H9 (cell line): ENCODE measurements around the gene NARS2. TPM values are rescaled to one million over a fixed set of nuclear protein-coding genes. Genes with fewer than 3 reads are reported as not detected.

ENCODE experiments used
- DNase-seq: peaks from one replicate; pipeline ENCODE4 v3.0.0-alpha.2; 2017
- H2AFZ ChIP-seq: one replicate; pipeline ENCODE4 v1.6.1; 2013; ENCODE audit warnings: mild to moderate bottlenecking, low read length, control low read depth, moderate library complexity
- H2AK5ac ChIP-seq: 2 replicates; pipeline ENCODE4 v1.6.1; 2013; ENCODE audit warnings: low read length, control low read depth, mixed read lengths; ENCODE audit not compliant: insufficient read length
- H2BK120ac ChIP-seq: one replicate; pipeline ENCODE4 v1.6.1; 2013; ENCODE audit warnings: low read depth, mild to moderate bottlenecking, low read length, control low read depth, inconsistent platforms; ENCODE audit not compliant: poor library complexity, severe bottlenecking
- H2BK12ac ChIP-seq: 2 replicates; pipeline ENCODE4 v1.6.1; 2013; ENCODE audit warnings: low read length, control low read depth, mixed read lengths, low read depth; ENCODE audit not compliant: insufficient read length
- H2BK15ac ChIP-seq: 2 replicates; pipeline ENCODE4 v1.6.1; 2013; ENCODE audit warnings: low read depth, low read length, control low read depth
- H2BK20ac ChIP-seq: one replicate; pipeline ENCODE4 v1.6.1; 2013; ENCODE audit warnings: low read depth, mild to moderate bottlenecking, low read length, control low read depth, inconsistent platforms; ENCODE audit not compliant: poor library complexity, severe bottlenecking
- H2BK5ac ChIP-seq: 2 replicates; pipeline ENCODE4 v1.6.1; 2013; ENCODE audit warnings: low read length, control low read depth, mixed read lengths; ENCODE audit not compliant: insufficient read length
- H3K14ac ChIP-seq: 2 replicates; pipeline ENCODE4 v1.6.1; 2013; ENCODE audit warnings: low read length, control low read depth; ENCODE audit not compliant: insufficient read depth
- H3K18ac ChIP-seq: 2 replicates; pipeline ENCODE4 v1.6.1; 2013; ENCODE audit warnings: low read depth, mild to moderate bottlenecking, mixed read lengths, low read length, control low read depth; ENCODE audit not compliant: insufficient read length
- H3K23ac ChIP-seq: 2 replicates; pipeline ENCODE4 v1.6.1; 2013; ENCODE audit warnings: low read length, control low read depth, mixed read lengths, low read depth; ENCODE audit not compliant: insufficient read length
- H3K23me2 ChIP-seq: 2 replicates; pipeline ENCODE4 v1.6.1; 2013; ENCODE audit warnings: low read depth, mild to moderate bottlenecking, mixed read lengths, low read length, control low read depth; ENCODE audit not compliant: insufficient read length, poor library complexity, severe bottlenecking
- H3K27ac ChIP-seq: 2 replicates; pipeline ENCODE4 v1.5.1; 2013; ENCODE audit warnings: low read length, control low read depth, mixed read lengths, low read depth; ENCODE audit not compliant: insufficient read length
- H3K27me3 ChIP-seq: 2 replicates; pipeline ENCODE4 v1.6.1; 2013; ENCODE audit warnings: low read length, control low read depth, inconsistent platforms; ENCODE audit not compliant: insufficient read depth
- H3K4ac ChIP-seq: 2 replicates; pipeline ENCODE4 v1.6.1; 2013; ENCODE audit warnings: low read depth, mild to moderate bottlenecking, control low read depth, inconsistent platforms, low read length, moderate library complexity
- H3K4me1 ChIP-seq: 2 replicates; pipeline ENCODE4 v1.6.1; 2013; ENCODE audit warnings: low read length, control low read depth, inconsistent platforms; ENCODE audit not compliant: insufficient read depth
- H3K4me2 ChIP-seq: 2 replicates; pipeline ENCODE4 v1.6.1; 2013; ENCODE audit warnings: low read length, control low read depth, mixed read lengths; ENCODE audit not compliant: insufficient read length, insufficient read depth
- H3K56ac ChIP-seq: 2 replicates; pipeline ENCODE4 v1.6.1; 2013; ENCODE audit warnings: low read depth, mild to moderate bottlenecking, mixed read lengths, low read length, control low read depth; ENCODE audit not compliant: insufficient read length
- H3K79me1 ChIP-seq: 2 replicates; pipeline ENCODE4 v1.6.1; 2013; ENCODE audit warnings: low read depth, mild to moderate bottlenecking, moderate library complexity, low read length, control low read depth, inconsistent platforms; ENCODE audit not compliant: insufficient read depth, poor library complexity, severe bottlenecking
- H3K79me2 ChIP-seq: 2 replicates; pipeline ENCODE4 v1.6.1; 2013; ENCODE audit warnings: low read length, control low read depth, inconsistent platforms; ENCODE audit not compliant: insufficient read depth
- H3K9ac ChIP-seq: 2 replicates; pipeline ENCODE4 v1.6.1; 2013; ENCODE audit warnings: low read length, control low read depth, mixed read lengths; ENCODE audit not compliant: insufficient read length; ENCODE audit errors: extremely low read depth
- H3K9me3 ChIP-seq: one replicate; pipeline ENCODE4 v1.6.1; 2013; ENCODE audit warnings: low read depth, low read length, inconsistent platforms; ENCODE audit not compliant: control insufficient read depth
- H3T11ph ChIP-seq: one replicate; pipeline ENCODE4 v1.6.1; 2013; ENCODE audit warnings: mild to moderate bottlenecking, low read length, control low read depth, inconsistent platforms
- H4K20me1 ChIP-seq: one replicate; pipeline ENCODE4 v1.6.1; 2013; ENCODE audit not compliant: control insufficient read depth, insufficient read length, insufficient read depth
- H4K5ac ChIP-seq: 2 replicates; pipeline ENCODE4 v1.6.1; 2013; ENCODE audit warnings: low read depth, mild to moderate bottlenecking, mixed read lengths, low read length, control low read depth; ENCODE audit not compliant: insufficient read length
- H4K8ac ChIP-seq: replicated peaks from 2 replicates; pipeline ENCODE4 v1.6.1; 2013; ENCODE audit warnings: low read length, control low read depth, mixed read lengths, low read depth; ENCODE audit not compliant: insufficient read length
- H4K91ac ChIP-seq: 2 replicates; pipeline ENCODE4 v1.6.1; 2013; ENCODE audit warnings: low read depth, mild to moderate bottlenecking, moderate library complexity, mixed read lengths, low read length, control low read depth; ENCODE audit not compliant: insufficient read length
- H3K27ac Mint-ChIP-seq, 3 experiments: 2 replicates in 2 of 3; 3 replicates in 1 of 3; pipeline ENCODE4 v1.8.0; 2020 to 2021; ENCODE audit warnings: mixed read lengths in 3 of 3, mild to moderate bottlenecking in 1 of 3, moderate library complexity in 1 of 3
- H3K27me3 Mint-ChIP-seq: 2 replicates; pipeline ENCODE4 v1.8.0; 2021; ENCODE audit warnings: low read depth, mild to moderate bottlenecking, moderate library complexity, mixed read lengths
- H3K36me3 Mint-ChIP-seq, 3 experiments: 2 replicates in 2 of 3; 3 replicates in 1 of 3; pipeline ENCODE4 v1.8.0; 2020 to 2021; ENCODE audit warnings: low read depth in 3 of 3, mixed read lengths in 3 of 3; ENCODE audit not compliant: insufficient read depth in 1 of 3
- H3K4me1 Mint-ChIP-seq, 2 experiments: 2 replicates each; pipeline ENCODE4 v1.8.0; 2020; ENCODE audit warnings: mixed read lengths in 2 of 2
- H3K4me3 Mint-ChIP-seq, 2 experiments: 2 replicates in 1 of 2; 3 replicates in 1 of 2; pipeline ENCODE4 v1.8.0; 2020 to 2021; ENCODE audit warnings: mild to moderate bottlenecking in 2 of 2, mixed read lengths in 2 of 2, moderate library complexity in 1 of 2
- H3K9me3 Mint-ChIP-seq, 2 experiments: 2 replicates in 1 of 2; 3 replicates in 1 of 2; pipeline ENCODE4 v1.8.0; 2020; ENCODE audit warnings: mild to moderate bottlenecking in 2 of 2, mixed read lengths in 2 of 2, moderate library complexity in 1 of 2
- total RNA-seq: library from RNA; stranded (reverse); gene quantifications from 2 replicates; pipeline ENCODE4 v1.2.1, GENCODE V29; 2021
- TF ChIP-seq, protein P1 (sequence below): fragments of 200-600 bp; sonication (generic); conservative IDR thresholded peaks from 3 replicates; pipeline ENCODE4 v1.8.0; 2021; ENCODE audit warnings: antibody characterized with exemption, mild to moderate bottlenecking

NARS2 gene
- total RNA-seq, 1 experiment from 2014 or later, result 29.7 TPM

DNA sequence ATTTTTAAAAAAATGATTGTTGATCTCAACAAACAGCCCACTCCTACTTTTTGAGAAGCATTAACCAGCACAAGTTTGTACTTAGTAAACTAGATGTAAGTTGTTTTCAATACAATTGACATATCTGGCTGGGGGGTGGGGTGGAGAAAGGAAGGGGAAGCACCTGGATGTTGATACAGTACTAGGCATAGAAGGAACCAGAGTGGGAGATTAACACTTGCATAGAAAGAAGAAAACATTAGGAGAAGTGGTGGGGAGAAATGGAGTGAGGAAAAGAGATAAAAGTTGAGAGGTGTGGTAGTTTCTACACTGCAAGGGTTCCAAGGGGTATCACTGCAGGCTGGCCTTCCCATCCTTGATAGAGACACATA is 146.4 kb downstream of the NARS2 start:
- Histone ChIP-seq H3K9me3 (no peaks in the 10 kb centered on the region), H3K14ac (no peak overlapping the region)
- peak overlapping the region in 2 of 3 experiments; percentile 5 to 55; a peak in 2 of 7 replicates for H3K27ac Mint-ChIP-seq

More for the DNA sequence above, 146.4 kb downstream of the NARS2 start:
- peaks cover 8% of the 10 kb centered on the region; the same call in 1 of the 2 replicates for H3K4me1 ChIP-seq
- no peaks in the 10 kb centered on the region for H3K23me2 ChIP-seq
- no peak overlapping the region for H3K9ac ChIP-seq
- H3K4ac ChIP-seq, result no peak overlapping the region
- no peaks in the 10 kb centered on the region for H3K27me3 ChIP-seq
- H3K18ac ChIP-seq, result no peak overlapping the region
- H4K5ac ChIP-seq, result no peak overlapping the region
- no peak overlapping the region for H2BK120ac ChIP-seq
- no peak overlapping the region for H4K91ac ChIP-seq
- no peak overlapping the region for H2BK15ac ChIP-seq
- H2BK12ac ChIP-seq, result no peak overlapping the region
- H2AFZ ChIP-seq, result no peak overlapping the region
- H3K4me2 ChIP-seq, result no peak overlapping the region
- H3K56ac ChIP-seq, result no peak overlapping the region
- H3K27ac ChIP-seq, result no peak overlapping the region
- H2AK5ac ChIP-seq, result no peak overlapping the region
- no peaks in the 10 kb centered on the region for H3K79me1 ChIP-seq
- H3K4me1 Mint-ChIP-seq, result peaks cover 16 to 23% of the 10 kb centered on the region in 2 experiments
- no peaks in the 10 kb centered on the region for H4K20me1 ChIP-seq
- no peak for DNase-seq
- no peak overlapping the region for H2BK5ac ChIP-seq
- no peak overlapping the region for H4K8ac ChIP-seq
- H3K23ac ChIP-seq, result no peak overlapping the region
- 0 out of 5 replicates have a peak overlapping the region, but pooled peaks of 1 of the 2 experiments have one; percentile 1 for H3K4me3 Mint-ChIP-seq
- no peaks in the 10 kb centered on the region for H3K36me3 Mint-ChIP-seq
- H3K27me3 Mint-ChIP-seq, result no peaks in the 10 kb centered on the region
- no peak overlapping the region for H2BK20ac ChIP-seq
- H3K9me3 Mint-ChIP-seq, result no peaks in the 10 kb centered on the region
- H3T11ph ChIP-seq, result no peak overlapping the region
- TF ChIP-seq, protein P1, sequence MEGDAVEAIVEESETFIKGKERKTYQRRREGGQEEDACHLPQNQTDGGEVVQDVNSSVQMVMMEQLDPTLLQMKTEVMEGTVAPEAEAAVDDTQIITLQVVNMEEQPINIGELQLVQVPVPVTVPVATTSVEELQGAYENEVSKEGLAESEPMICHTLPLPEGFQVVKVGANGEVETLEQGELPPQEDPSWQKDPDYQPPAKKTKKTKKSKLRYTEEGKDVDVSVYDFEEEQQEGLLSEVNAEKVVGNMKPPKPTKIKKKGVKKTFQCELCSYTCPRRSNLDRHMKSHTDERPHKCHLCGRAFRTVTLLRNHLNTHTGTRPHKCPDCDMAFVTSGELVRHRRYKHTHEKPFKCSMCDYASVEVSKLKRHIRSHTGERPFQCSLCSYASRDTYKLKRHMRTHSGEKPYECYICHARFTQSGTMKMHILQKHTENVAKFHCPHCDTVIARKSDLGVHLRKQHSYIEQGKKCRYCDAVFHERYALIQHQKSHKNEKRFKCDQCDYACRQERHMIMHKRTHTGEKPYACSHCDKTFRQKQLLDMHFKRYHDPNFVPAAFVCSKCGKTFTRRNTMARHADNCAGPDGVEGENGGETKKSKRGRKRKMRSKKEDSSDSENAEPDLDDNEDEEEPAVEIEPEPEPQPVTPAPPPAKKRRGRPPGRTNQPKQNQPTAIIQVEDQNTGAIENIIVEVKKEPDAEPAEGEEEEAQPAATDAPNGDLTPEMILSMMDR, result no peak
- no peaks in the 10 kb centered on the region for H3K79me2 ChIP-seq
